ENCODE data around the gene CLCNKB. TPM values are rescaled to one million over a fixed set of nuclear protein-coding genes. Genes with fewer than 3 reads are reported as not detected.

The CLCNKB gene
- total RNA-seq, 1 experiment from 2014 or later: not detected

DNA sequence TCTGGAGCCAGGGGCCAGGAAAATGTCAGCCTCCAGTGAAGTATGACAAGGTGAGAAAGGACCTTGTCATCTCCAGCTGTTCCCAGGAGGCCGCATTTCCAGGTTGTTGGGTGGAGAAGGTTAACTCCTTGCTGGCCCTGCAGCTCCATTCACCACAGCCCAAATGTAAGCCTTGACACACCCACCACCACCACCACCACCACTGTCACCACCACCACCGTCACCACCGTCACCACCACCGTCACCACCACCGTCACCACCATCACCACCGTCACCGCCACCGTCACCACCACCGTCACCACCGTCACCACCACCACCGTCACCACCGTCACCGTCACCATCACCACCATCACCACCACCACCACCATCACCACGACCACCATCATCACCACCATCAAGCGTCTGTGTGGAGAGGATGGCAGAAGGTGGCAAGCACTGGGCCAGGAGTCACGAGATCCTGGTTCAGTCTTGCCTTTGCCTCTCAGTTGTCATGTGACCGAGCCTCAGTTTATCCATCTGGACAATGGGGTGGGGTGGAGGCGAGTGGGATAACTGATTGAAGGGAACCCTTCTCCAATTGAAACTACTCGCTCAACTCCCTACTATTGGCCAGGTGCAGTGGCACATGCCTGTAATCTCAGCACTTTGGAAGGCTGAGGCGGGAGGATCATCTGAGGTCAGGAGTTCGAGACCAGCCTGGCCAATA lies 51.0 kb downstream of the CLCNKB start:
- DNase-seq (ENCODE audit: low spot score): no peak

DNA sequence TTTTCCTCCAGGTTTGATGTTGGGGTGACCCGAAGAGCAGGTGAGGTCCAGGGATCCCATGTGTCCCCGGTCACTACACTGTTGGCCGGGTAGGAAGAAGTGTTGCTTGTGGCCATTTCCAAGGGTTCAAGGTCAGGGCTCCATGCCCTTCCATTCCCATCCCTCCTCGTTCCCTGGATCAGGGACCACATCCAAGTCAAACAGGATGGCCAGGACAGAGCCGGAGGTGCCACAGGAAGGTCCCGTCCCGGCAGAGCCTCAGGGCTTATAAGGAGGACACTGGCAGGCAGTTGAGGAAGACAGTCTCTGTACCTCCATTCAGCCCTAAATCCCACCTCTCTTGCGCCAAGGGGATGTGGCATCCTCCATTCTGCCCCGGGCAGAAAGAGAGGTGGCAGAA lies 51.9 kb downstream of the CLCNKB start:
- DNase-seq (ENCODE audit: low spot score): no peak

DNA sequence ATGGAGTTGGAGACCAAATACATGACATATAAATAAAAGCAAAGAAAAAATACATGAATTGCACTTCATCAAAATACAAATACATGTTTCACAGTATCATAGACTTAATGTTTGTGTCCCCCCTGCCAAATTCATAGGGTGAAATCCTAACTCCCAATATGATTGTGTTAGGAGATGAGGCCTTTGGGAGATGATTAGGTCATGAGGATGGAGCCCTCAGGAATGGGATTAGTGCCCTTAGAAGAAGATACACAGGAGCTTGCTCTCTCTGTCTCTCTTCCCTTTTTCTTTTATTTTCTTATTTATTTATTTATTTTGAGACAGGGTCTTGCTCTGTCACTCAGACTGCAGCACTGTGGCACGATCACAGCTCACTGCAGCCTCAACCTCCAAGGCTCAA lies 55.8 kb downstream of the CLCNKB start:
- no peak for DNase-seq (ENCODE audit: low spot score)

GRCh38 chr1:16101623-16102022 lies 58.0 kb downstream of the CLCNKB start:
- no peak for DNase-seq (ENCODE audit: low spot score)

Other genes with a start within 250 kb of the CLCNKB start
- gene UQCRHL, start 236.1 kb upstream of the CLCNKB start, total RNA-seq (2014; rRNA removed; shearing (Covaris generic)): 0.84 and 1.5 TPM in 2 replicates
- gene SPEN, start 196.1 kb upstream of the CLCNKB start, total RNA-seq (2014; rRNA removed; shearing (Covaris generic)): 6.9 and 15.8 TPM in 2 replicates
- gene ZBTB17, start 67.7 kb upstream of the CLCNKB start, total RNA-seq (2014; rRNA removed; shearing (Covaris generic)): 23.8 and 25.1 TPM in 2 replicates
- not detected in 2 replicates for gene SRARP, start 39.5 kb upstream of the CLCNKB start, total RNA-seq (2014; rRNA removed; shearing (Covaris generic))
- not detected in 2 replicates for gene HSPB7, start 25.7 kb upstream of the CLCNKB start, total RNA-seq (2014; rRNA removed; shearing (Covaris generic))
- gene CLCNKA, start 21.7 kb upstream of the CLCNKB start, total RNA-seq (2014; rRNA removed; shearing (Covaris generic)): not detected in 2 replicates
- 1.1 and 1.8 TPM in 2 replicates for gene FAM131C, start 29.9 kb downstream of the CLCNKB start, total RNA-seq (2014; rRNA removed; shearing (Covaris generic))
- 54.3 and 78.1 TPM in 2 replicates for gene EPHA2, start 112.3 kb downstream of the CLCNKB start, total RNA-seq (2014; rRNA removed; shearing (Covaris generic))
- 0.50 and 1.1 TPM in 2 replicates for gene ARHGEF19, start 168.9 kb downstream of the CLCNKB start, total RNA-seq (2014; rRNA removed; shearing (Covaris generic))
- 2.5 and 5.5 TPM in 2 replicates for gene CPLANE2, start 193.4 kb downstream of the CLCNKB start, total RNA-seq (2014; rRNA removed; shearing (Covaris generic))